HCT116 (cell line): Measurements from ENCODE around the gene GJA1. TPM values are rescaled to one million over a fixed set of nuclear protein-coding genes. Genes with fewer than 3 reads are reported as not detected.
"Not testable (repeated sequence)": the region's sequence is repeated elsewhere in the genome, so short reads cannot be mapped to it uniquely, and the experiment has no call there.

Experiments
- ATAC-seq: fragments of 200-7000 bp; cut with Tn5 transposase; 2 replicates; pipeline ENCODE4 v1.9.1; 2020; ENCODE audit warnings: mild to moderate bottlenecking, moderate library complexity
- BruUV-seq: library from RNA; stranded (reverse); fragments of 400-500 nt; replicated peaks from 2 replicates; lab custom pipeline; 2021; lab: Mats Ljungman, UMichigan
- CTCF ChIA-PET: fragments of 300-600 bp; sonication (Branson Sonifier 250); formaldehyde crosslinking; loops from one replicate; lab custom pipeline; 2021; ENCODE audit warnings: antibody characterized with exemption; lab: Charles Lee
- POLR2A ChIA-PET: fragments of 300-600, 350-600 bp; sonication (Branson Sonifier 250); formaldehyde crosslinking; loops from one replicate; lab custom pipeline; 2021; ENCODE audit warnings: antibody characterized with exemption; lab: Charles Lee
- RAD21 ChIA-PET, 2 experiments: fragments of 300-600 bp; sonication (Branson Sonifier 250); formaldehyde crosslinking; loops; one replicate each; lab custom pipeline; 2023; ENCODE audit warnings: low total read pairs in 2 of 2; ENCODE audit not compliant: uncharacterized antibody in 2 of 2, unreplicated experiment in 2 of 2, low non-redundant PET in 1 of 2; lab: Charles Lee
- DNase-seq: peaks from one replicate; pipeline ENCODE4 v3.0.0-alpha.2; 2010; ENCODE audit warnings: low read depth, low spot score
- H2AFZ ChIP-seq: fragments of 200-600 bp; shearing (Covaris generic), sonication (generic); 2 replicates; pipeline ENCODE4 v1.6.1; 2017; ENCODE audit warnings: low read depth, mixed run types, mixed read lengths, antibody characterized with exemption, low read length; ENCODE audit not compliant: poor library complexity, severe bottlenecking
- H3K27ac ChIP-seq: 2 replicates; pipeline ENCODE4 v1.5.1; 2012; ENCODE audit warnings: low read depth, low read length
- H3K27me3 ChIP-seq: fragments of 200-600 bp; sonication (generic); 2 replicates; pipeline ENCODE4 v1.6.1; 2016; ENCODE audit warnings: mixed run types, low read length, mixed read lengths; ENCODE audit not compliant: insufficient read depth
- H3K36me3 ChIP-seq, 2 experiments: fragments of 200-500 bp in 1 of 2; fragments of 200-600 bp in 1 of 2; sonication (Bioruptor generic) in 1 of 2; sonication (generic) in 1 of 2; 2 replicates each; pipeline versions ENCODE4 v1.5.1 to v1.6.1; 2014 to 2016; ENCODE audit warnings: low read length in 2 of 2, inconsistent platforms in 1 of 2, mixed read lengths in 1 of 2, mixed run types in 1 of 2; ENCODE audit not compliant: insufficient read depth in 2 of 2, control insufficient read depth in 1 of 2
- H3K4me1 ChIP-seq, 2 experiments: fragments of 200-600 bp in 1 of 2; sonication (generic) in 1 of 2; 2 replicates each; pipeline versions ENCODE4 v1.5.1 to v1.6.1; 2012 to 2017; ENCODE audit warnings: low read length in 2 of 2, inconsistent platforms in 1 of 2, mild to moderate bottlenecking in 1 of 2, mixed read lengths in 1 of 2, mixed run types in 1 of 2, moderate library complexity in 1 of 2; ENCODE audit not compliant: insufficient read depth in 2 of 2, control insufficient read depth in 1 of 2
- H3K4me2 ChIP-seq: fragments of 200-600 bp; sonication (generic); 2 replicates; pipeline ENCODE4 v1.6.1; 2017; ENCODE audit warnings: mixed run types, low read length, mixed read lengths
- H3K4me3 ChIP-seq, 2 experiments: fragments of 200-600 bp in 1 of 2; sonication (generic) in 1 of 2; replicated peaks in 1 of 2; 2 replicates each; pipeline ENCODE4 v1.5.1; 2011 to 2016; ENCODE audit warnings: low read length in 2 of 2, control low read depth in 1 of 2, low read depth in 1 of 2, mild to moderate bottlenecking in 1 of 2, mixed read lengths in 1 of 2, mixed run types in 1 of 2
- H3K79me2 ChIP-seq: fragments of 200-600 bp; sonication (generic); 2 replicates; pipeline ENCODE4 v1.6.1; 2017; ENCODE audit warnings: mild to moderate bottlenecking, mixed run types, low read length, moderate library complexity, mixed read lengths; ENCODE audit not compliant: insufficient read depth
- H3K9ac ChIP-seq: fragments of 200-600 bp; sonication (generic); 2 replicates; pipeline ENCODE4 v1.6.1; 2016; ENCODE audit warnings: low read length, mixed read lengths
- H3K9me2 ChIP-seq: fragments of 200-600 bp; sonication (generic), shearing (Covaris generic); 2 replicates; pipeline ENCODE4 v1.6.1; 2017; ENCODE audit warnings: mixed run types, mild to moderate bottlenecking, moderate library complexity; ENCODE audit not compliant: insufficient read depth
- H3K9me3 ChIP-seq, 2 experiments: fragments of 200-500 bp in 1 of 2; fragments of 200-600 bp in 1 of 2; sonication (Bioruptor generic) in 1 of 2; sonication (generic) in 1 of 2; 2 replicates each; pipeline ENCODE4 v1.6.1; 2014 to 2017; ENCODE audit warnings: low read length in 2 of 2, mixed read lengths in 2 of 2, inconsistent platforms in 1 of 2, low read depth in 1 of 2, mild to moderate bottlenecking in 1 of 2, mixed run types in 1 of 2, moderate library complexity in 1 of 2; ENCODE audit not compliant: control insufficient read depth in 1 of 2, insufficient read depth in 1 of 2
- H4K20me1 ChIP-seq: fragments of 200-600 bp; sonication (generic), shearing (Covaris generic); 2 replicates; pipeline ENCODE4 v1.6.1; 2017; ENCODE audit warnings: mixed run types, mild to moderate bottlenecking, moderate library complexity; ENCODE audit not compliant: insufficient read depth
- CBX3 ChIP-seq: IDR thresholded peaks from 2 replicates; pipeline ENCODE4 v1.6.1; 2012; ENCODE audit warnings: low read depth
- EZH2phosphoT487 ChIP-seq: fragments of 200-600 bp; IDR thresholded peaks from 2 replicates; pipeline ENCODE4 v1.6.1; 2018; ENCODE audit warnings: antibody characterized with exemption, borderline replicate concordance
- JUND ChIP-seq: IDR thresholded peaks from 2 replicates; pipeline ENCODE4 v1.6.1; 2012
- RAD21 ChIP-seq: IDR thresholded peaks from 2 replicates; pipeline ENCODE4 v1.6.1; 2012; ENCODE audit warnings: low read depth, mild to moderate bottlenecking
- ZFX ChIP-seq: fragments of 450-650 bp; IDR thresholded peaks from 2 replicates; pipeline ENCODE4 v1.6.1; 2017
- intact Hi-C: fragments of 100-400 bp; cut with micrococcal nuclease; formaldehyde crosslinking; loops from 2 replicates; pipeline ENCODE4 v1.10.0; 2022
- total RNA-seq: library from RNA; stranded (reverse); gene quantifications from one replicate; pipeline ENCODE4 v1.2.1, GENCODE V29; 2021; ENCODE audit not compliant: unreplicated experiment
- TF ChIP-seq, protein P1 (sequence below), 3 experiments: fragments of 200-600 bp in 1 of 3; sonication (generic) in 1 of 3; IDR thresholded peaks in 2 of 3; conservative IDR thresholded peaks in 1 of 3; 2 replicates each; pipeline ENCODE4 v1.5.1; 2012 to 2017; ENCODE audit warnings: low read depth in 2 of 3, low read length in 2 of 3, antibody characterized with exemption in 1 of 3, borderline replicate concordance in 1 of 3, control low read depth in 1 of 3, mild to moderate bottlenecking in 1 of 3, mixed read lengths in 1 of 3, mixed run types in 1 of 3, moderate library complexity in 1 of 3; ENCODE audit not compliant: insufficient read depth in 1 of 3
- TF ChIP-seq, protein P2 (sequence below): IDR thresholded peaks from 2 replicates; pipeline ENCODE4 v1.6.1; 2012; ENCODE audit warnings: low read depth

Gene GJA1
- total RNA-seq, 1 experiment from 2014 or later: 1.1 TPM

DNA sequence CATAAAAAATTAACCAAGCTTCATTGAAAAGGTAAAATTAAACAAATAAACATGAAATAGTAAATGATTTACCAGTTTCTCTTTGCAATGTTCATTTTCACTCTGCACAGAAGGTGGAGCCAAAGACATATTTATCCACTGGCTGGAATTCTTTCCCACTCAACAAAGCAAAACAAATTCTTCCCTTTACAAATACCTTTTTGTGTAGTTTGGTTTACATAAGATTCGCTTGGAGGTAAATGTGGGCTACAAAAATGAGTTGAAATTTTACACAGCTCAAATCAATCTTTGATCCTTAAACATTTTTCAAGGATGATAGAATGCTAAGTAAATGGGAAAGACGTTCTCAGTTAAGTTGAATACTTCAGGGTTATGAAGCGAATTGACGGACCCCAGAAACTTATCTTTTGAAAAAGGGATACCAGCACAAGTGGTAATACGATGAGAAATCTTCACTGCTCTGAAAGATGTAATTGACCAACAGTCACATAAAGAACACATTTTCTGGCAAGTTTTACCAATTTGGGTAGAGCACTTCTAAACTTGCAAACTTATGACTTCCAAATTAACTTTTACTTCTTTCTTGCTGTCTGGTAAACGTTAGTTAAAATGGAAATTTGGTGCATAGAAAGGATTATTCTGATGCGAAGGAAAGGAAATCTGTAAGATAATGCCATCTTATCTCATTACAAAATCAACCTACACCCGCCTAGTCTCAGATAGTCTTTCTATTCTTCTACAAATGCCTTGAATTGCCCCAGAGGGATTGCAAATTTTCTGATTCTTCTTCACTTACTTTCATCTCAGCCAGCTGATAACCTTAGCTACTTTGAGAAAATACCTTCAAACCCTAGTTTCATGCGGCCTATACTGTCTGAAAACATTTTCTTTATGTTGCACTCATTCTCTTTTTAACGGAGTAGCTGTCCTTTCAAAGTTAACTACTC lies 4.7 kb upstream of the GJA1 start (continued):
- peak; percentile 92 for TF ChIP-seq RAD21
- no peak for TF ChIP-seq ZFX

GRCh38 chr6:121431776-121432175 lies 3.7 kb upstream of the GJA1 start:
- DNase-seq, H2AFZ ChIP-seq, H3K9me2 ChIP-seq, H3K36me3 ChIP-seq, H3K4me1 ChIP-seq, H3K27me3 ChIP-seq, H3K9me3 ChIP-seq, H3K27ac ChIP-seq, H4K20me1 ChIP-seq, H3K4me2 ChIP-seq, H3K4me3 ChIP-seq, H3K79me2 ChIP-seq, H3K9ac ChIP-seq, ATAC-seq, POLR2A ChIA-PET, BruUV-seq: not testable (repeated sequence)
- CTCF ChIA-PET: interaction anchor here (2.3 to 3.3 kb wide), 2 partner anchors 418 to 753 kb away, joined by 7 to 25 read pairs; no protein-coding TSS in a partner anchor
- RAD21 ChIA-PET: interaction anchor here in 1 of 2 experiments (1.2 kb wide), 1 partner anchor 418 kb away, joined by 6 read pairs; no protein-coding TSS in a partner anchor
- intact Hi-C loops: loop anchor here (5.0 kb wide), 3 partner anchors 861 to 1101 kb away; no protein-coding TSS in a partner anchor

- no peaks in the 10 kb centered on the region for H3K79me2 ChIP-seq
- intact Hi-C loops: loop anchor here (5.0 kb wide), 3 partner anchors 858 to 1098 kb away; no protein-coding TSS in a partner anchor
- H3K9ac ChIP-seq: no peak overlapping the region
- H3K4me1 ChIP-seq: no peaks in the 10 kb centered on the region
- ATAC-seq: no peak
- H3K4me2 ChIP-seq: no peak overlapping the region
- TF ChIP-seq, protein P1, sequence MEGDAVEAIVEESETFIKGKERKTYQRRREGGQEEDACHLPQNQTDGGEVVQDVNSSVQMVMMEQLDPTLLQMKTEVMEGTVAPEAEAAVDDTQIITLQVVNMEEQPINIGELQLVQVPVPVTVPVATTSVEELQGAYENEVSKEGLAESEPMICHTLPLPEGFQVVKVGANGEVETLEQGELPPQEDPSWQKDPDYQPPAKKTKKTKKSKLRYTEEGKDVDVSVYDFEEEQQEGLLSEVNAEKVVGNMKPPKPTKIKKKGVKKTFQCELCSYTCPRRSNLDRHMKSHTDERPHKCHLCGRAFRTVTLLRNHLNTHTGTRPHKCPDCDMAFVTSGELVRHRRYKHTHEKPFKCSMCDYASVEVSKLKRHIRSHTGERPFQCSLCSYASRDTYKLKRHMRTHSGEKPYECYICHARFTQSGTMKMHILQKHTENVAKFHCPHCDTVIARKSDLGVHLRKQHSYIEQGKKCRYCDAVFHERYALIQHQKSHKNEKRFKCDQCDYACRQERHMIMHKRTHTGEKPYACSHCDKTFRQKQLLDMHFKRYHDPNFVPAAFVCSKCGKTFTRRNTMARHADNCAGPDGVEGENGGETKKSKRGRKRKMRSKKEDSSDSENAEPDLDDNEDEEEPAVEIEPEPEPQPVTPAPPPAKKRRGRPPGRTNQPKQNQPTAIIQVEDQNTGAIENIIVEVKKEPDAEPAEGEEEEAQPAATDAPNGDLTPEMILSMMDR (IDR thresholded peaks at IDR 0.05 in 2 of 3, conservative IDR thresholded peaks at IDR 0.05 in 1 of 3; ENCODE audit: borderline replicate concordance in 1 of 3, insufficient read depth in 1 of 3, low read depth in 2 of 3, low read length in 2 of 3): peak in 1 of 3 experiments; percentile 16; a peak in 1 of 6 replicates
- TF ChIP-seq EZH2phosphoT487 (no peak), CBX3 (0 out of 2 replicates have a peak, but pooled peaks have one; percentile 31), JUND (no peak), RAD21 (peak; percentile 51; the same call in 1 of the 2 replicates)
- TF ChIP-seq, protein P2, sequence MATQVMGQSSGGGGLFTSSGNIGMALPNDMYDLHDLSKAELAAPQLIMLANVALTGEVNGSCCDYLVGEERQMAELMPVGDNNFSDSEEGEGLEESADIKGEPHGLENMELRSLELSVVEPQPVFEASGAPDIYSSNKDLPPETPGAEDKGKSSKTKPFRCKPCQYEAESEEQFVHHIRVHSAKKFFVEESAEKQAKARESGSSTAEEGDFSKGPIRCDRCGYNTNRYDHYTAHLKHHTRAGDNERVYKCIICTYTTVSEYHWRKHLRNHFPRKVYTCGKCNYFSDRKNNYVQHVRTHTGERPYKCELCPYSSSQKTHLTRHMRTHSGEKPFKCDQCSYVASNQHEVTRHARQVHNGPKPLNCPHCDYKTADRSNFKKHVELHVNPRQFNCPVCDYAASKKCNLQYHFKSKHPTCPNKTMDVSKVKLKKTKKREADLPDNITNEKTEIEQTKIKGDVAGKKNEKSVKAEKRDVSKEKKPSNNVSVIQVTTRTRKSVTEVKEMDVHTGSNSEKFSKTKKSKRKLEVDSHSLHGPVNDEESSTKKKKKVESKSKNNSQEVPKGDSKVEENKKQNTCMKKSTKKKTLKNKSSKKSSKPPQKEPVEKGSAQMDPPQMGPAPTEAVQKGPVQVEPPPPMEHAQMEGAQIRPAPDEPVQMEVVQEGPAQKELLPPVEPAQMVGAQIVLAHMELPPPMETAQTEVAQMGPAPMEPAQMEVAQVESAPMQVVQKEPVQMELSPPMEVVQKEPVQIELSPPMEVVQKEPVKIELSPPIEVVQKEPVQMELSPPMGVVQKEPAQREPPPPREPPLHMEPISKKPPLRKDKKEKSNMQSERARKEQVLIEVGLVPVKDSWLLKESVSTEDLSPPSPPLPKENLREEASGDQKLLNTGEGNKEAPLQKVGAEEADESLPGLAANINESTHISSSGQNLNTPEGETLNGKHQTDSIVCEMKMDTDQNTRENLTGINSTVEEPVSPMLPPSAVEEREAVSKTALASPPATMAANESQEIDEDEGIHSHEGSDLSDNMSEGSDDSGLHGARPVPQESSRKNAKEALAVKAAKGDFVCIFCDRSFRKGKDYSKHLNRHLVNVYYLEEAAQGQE: no peak
- TF ChIP-seq, all 23 proteins: peak for 3
- no peaks in the 10 kb centered on the region for H3K9me2 ChIP-seq
- no peak for DNase-seq
- no peaks in the 10 kb centered on the region for H4K20me1 ChIP-seq
- ChIA-PET RAD21 (no interaction called here), CTCF (no interaction called here), POLR2A (no interaction called here)
- no peak overlapping the region for H3K27ac ChIP-seq
- H3K36me3 ChIP-seq: no peaks in the 10 kb centered on the region
- BruUV-seq: no TSS peak
- H3K9me3 ChIP-seq: no peaks in the 10 kb centered on the region
- peak overlapping the region; percentile 57 for H2AFZ ChIP-seq
- no peak overlapping the region for H3K4me3 ChIP-seq
- H3K27me3 ChIP-seq: no peaks in the 10 kb centered on the region
These were observed 1.2 kb upstream of the GJA1 start for GRCh38 chr6:121434037-121434770.
